Gastrocnemius medialis (tissue), 4 donors: ENCODE data around the gene TAF11L9. TPM values are rescaled to one million over a fixed set of nuclear protein-coding genes. Genes with fewer than 3 reads are reported as not detected.
"Not testable (repeated sequence)": the region's sequence is repeated elsewhere in the genome, so short reads cannot be mapped to it uniquely, and the experiment has no call there.

ENCODE experiments used
- ATAC-seq, 2 donors: fragments of 150-250 bp; one replicate each; pipeline ENCODE4 v1.9.1; 2016
- DNase-seq, 2 donors: peaks; one replicate each; pipeline ENCODE4 v3.0.0-alpha.2; 2019
- H3K27ac ChIP-seq, 4 donors: fragments of 200-600 bp; sonication (generic); 1 replicate in 1 of 4; 2 replicates in 3 of 4; pipeline ENCODE4 v1.5.1; 2016 to 2018; ENCODE audit warnings: mild to moderate bottlenecking in 2 of 4, moderate library complexity in 1 of 4
- H3K27me3 ChIP-seq, 3 donors: fragments of 200-600 bp; sonication (generic) in 2 of 3; 1 replicate in 1 of 3; 2 replicates in 2 of 3; pipeline versions ENCODE4 v1.5.1 to v1.6.0; 2016 to 2019; ENCODE audit warnings: mild to moderate bottlenecking in 1 of 3, moderate library complexity in 1 of 3
- H3K36me3 ChIP-seq, 2 donors: fragments of 200-600 bp; sonication (generic) in 1 of 2; one replicate each; pipeline ENCODE4 v1.5.1; 2017 to 2018
- H3K4me1 ChIP-seq, 2 donors: fragments of 200-600 bp; sonication (generic) in 1 of 2; one replicate each; pipeline ENCODE4 v1.5.1; 2016 to 2017; ENCODE audit warnings: mild to moderate bottlenecking in 2 of 2
- H3K4me3 ChIP-seq, 4 donors: fragments of 200-600 bp; sonication (generic) in 3 of 4; 1 replicate in 1 of 4; 2 replicates in 3 of 4; pipeline ENCODE4 v1.5.1; 2016 to 2019; ENCODE audit warnings: mild to moderate bottlenecking in 2 of 4
- H3K9me3 ChIP-seq, 3 donors: fragments of 200-600 bp; sonication (generic) in 2 of 3; 1 replicate in 1 of 3; 2 replicates in 2 of 3; pipeline ENCODE4 v1.5.1; 2016 to 2019
- CTCF ChIP-seq, 5 experiments: fragments of 450-650 bp in 3 of 5; fragments of 200-600 bp in 2 of 5; sonication (generic) in 2 of 5; IDR thresholded peaks in 4 of 5; conservative IDR thresholded peaks in 1 of 5; 1 replicate in 4 of 5; 2 replicates in 1 of 5; pipeline ENCODE4 v1.5.1; 2016 to 2019; ENCODE audit warnings: antibody characterized with exemption in 5 of 5, mild to moderate bottlenecking in 3 of 5, moderate library complexity in 3 of 5
- POLR2A ChIP-seq, 2 donors: fragments of 450-650 bp; IDR thresholded peaks; one replicate each; pipeline ENCODE4 v1.6.1; 2017; ENCODE audit warnings: antibody characterized with exemption in 2 of 2, mild to moderate bottlenecking in 2 of 2, moderate library complexity in 2 of 2
- in situ Hi-C, 4 donors: fragments of 200-750 bp; cut with MboI; loops; one replicate each; pipeline versions ENCODE4 v1.15.0 to v1.8.0; 2017; ENCODE audit warnings: low sequenced_read_pairs in 4 of 4
- intact Hi-C: fragments of 100-400 bp; cut with DNase I; formaldehyde crosslinking; loops from one replicate; pipeline ENCODE4 v1.15.1; 2023; ENCODE audit warnings: low total_unique reads
- total RNA-seq, 4 donors: library from RNA; depleted of rRNA; stranded (reverse); fragments of >200 nt; gene quantifications; one replicate each; pipeline versions ENCODE4 v1.1.0 to v1.2.3, GENCODE V29; 2016

Gene TAF11L9
- not detected for total RNA-seq

DNA sequence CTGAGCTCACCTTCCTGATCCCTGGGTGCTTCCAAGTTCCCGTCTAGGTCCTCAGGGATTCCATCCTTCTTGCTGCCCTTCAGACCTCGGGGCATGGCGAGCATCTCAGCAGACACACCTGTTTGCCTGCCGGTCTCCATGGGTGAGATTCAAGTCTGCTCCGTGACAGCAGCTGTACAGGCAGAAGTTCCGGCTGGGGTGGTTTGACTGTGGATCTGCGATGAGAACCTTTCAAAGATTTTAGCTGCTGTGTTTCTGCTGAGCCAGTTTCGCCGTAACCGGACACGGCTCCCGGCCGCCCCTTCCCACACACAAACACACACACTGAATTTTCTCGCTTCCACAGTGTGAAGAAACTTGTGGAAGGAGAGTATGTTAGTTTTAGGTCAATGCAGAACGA is at the start of gene TAF11L9:
Gene TAF11L9 (minus strand): TSS at position 140 of the 400 bp plus-strand sequence.
- H3K4me3 ChIP-seq, in situ Hi-C loops, ATAC-seq, H3K27ac ChIP-seq, DNase-seq, H3K27me3 ChIP-seq, H3K9me3 ChIP-seq, H3K36me3 ChIP-seq, H3K4me1 ChIP-seq, intact Hi-C loops: not testable (repeated sequence)

DNA sequence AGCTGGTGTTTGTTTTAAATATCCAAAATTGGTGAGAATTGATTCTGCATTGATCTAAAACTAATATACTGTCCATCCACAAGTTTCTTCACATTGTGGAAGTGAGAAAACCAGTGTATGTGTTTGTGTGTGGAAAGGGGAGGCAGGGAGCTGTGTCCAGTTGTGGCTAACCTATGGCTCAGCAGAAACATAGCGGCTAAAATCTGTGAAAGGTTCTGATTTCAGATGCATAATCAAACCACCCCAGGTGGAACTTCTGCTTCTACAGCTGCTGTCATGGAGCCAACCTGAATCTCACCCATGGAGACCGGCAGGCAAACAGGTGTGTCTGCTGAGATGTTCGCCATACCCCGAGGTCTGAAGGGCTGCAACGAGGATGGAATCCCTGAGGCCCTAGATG is 40.0 kb upstream of the TAF11L9 start, which contains the start of gene TAF11L14:
Gene TAF11L14 (plus strand): TSS at position 301 of the 400 bp plus-strand sequence.
- Histone ChIP-seq H3K36me3 (no peaks in the 10 kb centered on the region), H3K4me3 (no peak within 1 kb of the TSS), H3K9me3 (no peaks in the 10 kb centered on the region), H3K4me1 (no peaks in the 10 kb centered on the region), H3K27ac (no peak within 1 kb of the TSS), H3K27me3 (no peaks in the 10 kb centered on the region)
- intact Hi-C loops (no loop called here), in situ Hi-C loops (no loop called here)
- DNase-seq: no peak
- no peak for ATAC-seq
- TF ChIP-seq CTCF (IDR thresholded peaks at IDR 0.05 in 4 of 5, conservative IDR thresholded peaks at IDR 0.05 in 1 of 5) (no peak), POLR2A (IDR thresholded peaks at IDR 0.05) (no peak)

DNA sequence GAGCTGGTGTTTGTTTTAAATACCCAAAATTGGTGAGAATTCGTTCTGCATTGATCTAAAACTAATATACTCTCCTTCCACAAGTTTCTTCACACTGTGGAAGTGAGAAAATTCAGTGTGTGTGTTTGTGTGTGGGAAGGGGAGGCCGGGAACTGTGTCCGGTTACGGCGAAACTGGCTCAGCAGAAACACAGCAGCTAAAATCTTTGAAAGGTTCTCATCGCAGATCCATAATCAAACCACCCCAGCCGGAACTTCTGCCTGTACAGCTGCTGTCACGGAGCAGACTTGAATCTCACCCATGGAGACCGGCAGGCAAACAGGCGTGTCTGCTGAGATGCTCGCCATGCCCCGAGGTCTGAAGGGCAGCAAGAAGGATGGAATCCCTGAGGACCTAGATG is 37.6 kb upstream of the TAF11L9 start, which contains the start of gene TAF11L13:
Gene TAF11L13 (plus strand): TSS at position 301 of the 400 bp plus-strand sequence.
- H3K4me1 ChIP-seq, ATAC-seq, in situ Hi-C loops, H3K27ac ChIP-seq, H3K4me3 ChIP-seq, DNase-seq, H3K27me3 ChIP-seq, intact Hi-C loops, H3K9me3 ChIP-seq, H3K36me3 ChIP-seq: not testable (repeated sequence)

DNA sequence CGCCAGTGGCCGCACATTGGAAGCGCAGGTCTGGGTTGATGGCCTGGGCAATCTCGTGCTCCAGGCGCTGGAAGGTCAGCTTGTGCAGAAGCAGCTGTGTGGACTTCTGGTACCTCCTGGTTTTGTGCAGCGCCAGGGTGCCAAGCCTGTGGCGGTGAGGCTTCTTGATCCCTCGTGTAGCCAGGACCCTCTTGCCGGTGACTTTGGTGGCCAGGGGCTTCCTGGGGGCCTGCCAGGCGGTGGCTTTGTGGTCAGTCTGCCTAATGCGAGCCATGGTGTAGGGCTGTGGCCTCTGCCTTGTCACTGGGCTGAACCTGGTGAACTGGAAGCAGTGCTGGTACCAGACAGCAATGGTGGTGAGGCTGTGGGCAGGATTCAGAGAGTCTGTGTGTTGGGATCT is 31.5 kb upstream of the TAF11L9 start:
- DNase-seq: no peak
- ATAC-seq: no peak
- intact Hi-C loops: no loop called here
- no peak overlapping the region for H3K4me3 ChIP-seq
- TF ChIP-seq POLR2A (IDR thresholded peaks at IDR 0.05) (no peak), CTCF (IDR thresholded peaks at IDR 0.05 in 4 of 5, conservative IDR thresholded peaks at IDR 0.05 in 1 of 5) (no peak)
- H3K27me3 ChIP-seq: no peaks in the 10 kb centered on the region
- in situ Hi-C loops: no loop called here
- H3K9me3 ChIP-seq: no peaks in the 10 kb centered on the region
- no peak overlapping the region for H3K27ac ChIP-seq
- H3K4me1 ChIP-seq: no peaks in the 10 kb centered on the region
- H3K36me3 ChIP-seq: no peaks in the 10 kb centered on the region

DNA sequence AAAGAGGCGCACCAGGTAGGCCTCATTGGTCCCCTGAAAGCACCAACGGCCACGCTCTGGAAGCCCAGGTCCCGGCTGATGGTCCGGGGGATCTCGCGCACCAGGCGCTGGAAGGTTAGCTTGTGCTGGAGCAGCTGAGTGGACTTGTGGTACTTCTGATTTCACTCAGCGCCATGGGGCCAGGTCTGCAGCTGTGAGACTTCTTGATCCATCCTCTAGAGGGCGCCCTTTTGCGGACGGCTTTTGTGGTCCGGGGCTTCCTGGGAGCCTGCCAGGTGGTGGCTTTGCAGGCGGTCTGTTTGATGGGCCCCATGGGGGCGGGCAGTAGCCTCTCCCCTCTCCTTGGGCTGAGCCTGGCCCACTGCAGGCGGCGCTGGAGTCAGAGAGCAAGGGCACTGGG is 26.4 kb upstream of the TAF11L9 start:
- no peak for DNase-seq
- no peak for TF ChIP-seq CTCF (IDR thresholded peaks at IDR 0.05 in 4 of 5, conservative IDR thresholded peaks at IDR 0.05 in 1 of 5)
- TF ChIP-seq POLR2A (IDR thresholded peaks at IDR 0.05): no peak
- in situ Hi-C loops: no loop called here
- H3K36me3 ChIP-seq: no peaks in the 10 kb centered on the region
- ATAC-seq: no peak
- intact Hi-C loops: no loop called here
- H3K9me3 ChIP-seq: no peaks in the 10 kb centered on the region
- no peak overlapping the region for H3K4me3 ChIP-seq
- H3K27me3 ChIP-seq: no peaks in the 10 kb centered on the region
- no peaks in the 10 kb centered on the region for H3K4me1 ChIP-seq
- no peak overlapping the region for H3K27ac ChIP-seq

- no peaks in the 10 kb centered on the region for H3K4me1 ChIP-seq
- H3K9me3 ChIP-seq: no peaks in the 10 kb centered on the region
- TF ChIP-seq CTCF (IDR thresholded peaks at IDR 0.05 in 4 of 5, conservative IDR thresholded peaks at IDR 0.05 in 1 of 5) (no peak), POLR2A (IDR thresholded peaks at IDR 0.05) (no peak)
- intact Hi-C loops: no loop called here
- DNase-seq (no peak), ATAC-seq (no peak)
- no peaks in the 10 kb centered on the region for H3K27me3 ChIP-seq
- H3K27ac ChIP-seq: no peak overlapping the region
- in situ Hi-C loops: no loop called here
- no peak overlapping the region for H3K4me3 ChIP-seq
- H3K36me3 ChIP-seq: no peaks in the 10 kb centered on the region
Measured at GRCh38 chr5:17619354-17619753, 25.2 kb upstream of the TAF11L9 start.
